ENCODE measurements around the gene ELP2. TPM values are rescaled to one million over a fixed set of nuclear protein-coding genes. Genes with fewer than 3 reads are reported as not detected.
A peak's percentile ranks its signal among the peaks of the same experiment; 100 is the strongest.

Gene ELP2
- total and polyA plus RNA-seq, 12 donors: 27.4 to 150 (median 67.1) TPM

GRCh38 chr18:36181898-36182506 lies 52.3 kb downstream of the ELP2 start:
- intact Hi-C loops (cut with DNase I): no loop called here
- peaks cover 4 to 14% of the 10 kb centered on the region in 2 donors for H3K4me1 ChIP-seq (replicated peaks in 1 of 2)
- no peaks in the 10 kb centered on the region for H3K36me3 ChIP-seq (replicated peaks in 1 of 2)
- H3K27me3 ChIP-seq: no peaks in the 10 kb centered on the region
- peak in 5 of 7 donors; percentile 36 to 69 (median 58) for DNase-seq
- TF ChIP-seq CTCF (IDR thresholded peaks at IDR 0.05) (no peak), POLR2A (IDR thresholded peaks at IDR 0.05) (no peak)
- peak overlapping the region in 2 of 5 donors; percentile 26 to 40 for H3K27ac ChIP-seq
- WGBS, 4 donors: 75 to 93% (median 89%) methylated on average over 3 of the region's 3 CpGs
- no peak overlapping the region for H3K4me3 ChIP-seq
- H3K9me3 ChIP-seq (replicated peaks in 1 of 3): no peaks in the 10 kb centered on the region

- intact Hi-C loops (cut with DNase I): no loop called here
- Histone ChIP-seq H3K9me3 (replicated peaks in 1 of 3) (no peaks in the 10 kb centered on the region), H3K4me1 (replicated peaks in 1 of 2) (peaks cover 4 to 14% of the 10 kb centered on the region in 2 donors), H3K27me3 (no peaks in the 10 kb centered on the region), H3K4me3 (no peak overlapping the region), H3K36me3 (replicated peaks in 1 of 2) (no peaks in the 10 kb centered on the region), H3K27ac (no peak overlapping the region)
- no peak for TF ChIP-seq POLR2A (IDR thresholded peaks at IDR 0.05)
- no peak for TF ChIP-seq CTCF (IDR thresholded peaks at IDR 0.05)
- no peak for DNase-seq
- 84 to 94% (median 88%) methylated on average over 6 of the region's 6 CpGs for WGBS, 4 donors
Measured at GRCh38 chr18:36183033-36183432, 53.3 kb downstream of the ELP2 start.

- Histone ChIP-seq H3K36me3 (replicated peaks in 1 of 2) (no peaks in the 10 kb centered on the region), H3K27me3 (no peaks in the 10 kb centered on the region), H3K9me3 (replicated peaks in 1 of 3) (no peaks in the 10 kb centered on the region), H3K27ac (no peak overlapping the region), H3K4me1 (replicated peaks in 1 of 2) (peaks cover 11 to 22% of the 10 kb centered on the region in 2 donors), H3K4me3 (no peak overlapping the region)
- intact Hi-C loops (cut with DNase I): no loop called here
- TF ChIP-seq CTCF (IDR thresholded peaks at IDR 0.05): no peak
- no peak for TF ChIP-seq POLR2A (IDR thresholded peaks at IDR 0.05)
- no peak for DNase-seq
- WGBS, 4 donors: 90 to 93% (median 92%) methylated on average over 2 of the region's 2 CpGs
Measured at GRCh38 chr18:36183987-36184386, 54.3 kb downstream of the ELP2 start.

GRCh38 chr18:36185157-36185556 lies 55.5 kb downstream of the ELP2 start:
- TF ChIP-seq CTCF (IDR thresholded peaks at IDR 0.05) (no peak), POLR2A (IDR thresholded peaks at IDR 0.05) (no peak)
- Histone ChIP-seq H3K27me3 (no peaks in the 10 kb centered on the region), H3K4me3 (no peak overlapping the region), H3K4me1 (replicated peaks in 1 of 2) (peaks cover 17 to 18% of the 10 kb centered on the region in 2 donors), H3K27ac (no peak overlapping the region), H3K9me3 (replicated peaks in 1 of 3) (no peaks in the 10 kb centered on the region), H3K36me3 (replicated peaks in 1 of 2) (no peaks in the 10 kb centered on the region)
- 92 to 96% (median 95%) methylated on average over 2 to 3 of the region's 3 CpGs for WGBS, 4 donors
- DNase-seq: no peak
- intact Hi-C loops (cut with DNase I): no loop called here

Data from adrenal gland (tissue), 12 donors.